ENCODE data around the gene SNAP47.

SNAP47 gene

DNA sequence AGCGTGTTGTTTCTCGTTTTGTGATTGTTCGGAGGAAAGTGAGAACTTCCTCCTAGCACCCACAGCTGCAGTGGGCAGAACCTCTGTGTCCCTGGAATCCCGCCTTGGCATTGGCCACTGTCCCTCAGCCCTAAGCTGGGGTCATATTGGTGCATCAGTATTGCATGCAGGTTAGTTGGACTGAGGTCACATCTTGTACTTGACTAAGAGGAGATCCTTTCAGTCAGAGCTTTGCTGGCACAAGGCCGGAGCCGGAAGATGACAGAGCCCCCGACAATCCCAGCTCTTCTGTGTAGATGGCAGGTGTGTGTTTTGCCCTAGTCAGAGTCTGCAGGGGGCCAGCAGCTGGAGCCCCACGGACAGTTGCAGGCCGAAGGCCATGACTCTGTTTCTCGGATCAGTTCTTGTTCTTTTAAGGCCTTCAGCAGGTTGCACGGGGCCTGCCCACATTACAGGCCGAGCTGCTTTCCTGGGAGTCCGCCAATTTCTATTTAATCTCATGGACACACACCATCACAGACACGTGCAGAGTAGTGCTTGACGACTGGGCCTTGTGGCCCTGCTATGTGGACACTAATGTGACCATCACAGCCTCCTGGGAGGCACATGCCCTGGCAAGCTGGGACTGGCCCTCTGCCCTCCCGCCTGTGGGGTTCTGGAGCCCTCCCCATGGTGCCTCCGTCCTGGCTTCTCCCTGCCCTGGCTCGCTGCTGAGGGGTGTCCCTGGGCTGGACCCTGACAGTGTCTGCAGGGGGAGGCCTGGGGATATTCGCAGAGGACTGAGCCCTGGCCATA lies 14.9 kb downstream of the SNAP47 start:
- DNase-seq (ENCODE audit: low spot score), result no peak

DNA sequence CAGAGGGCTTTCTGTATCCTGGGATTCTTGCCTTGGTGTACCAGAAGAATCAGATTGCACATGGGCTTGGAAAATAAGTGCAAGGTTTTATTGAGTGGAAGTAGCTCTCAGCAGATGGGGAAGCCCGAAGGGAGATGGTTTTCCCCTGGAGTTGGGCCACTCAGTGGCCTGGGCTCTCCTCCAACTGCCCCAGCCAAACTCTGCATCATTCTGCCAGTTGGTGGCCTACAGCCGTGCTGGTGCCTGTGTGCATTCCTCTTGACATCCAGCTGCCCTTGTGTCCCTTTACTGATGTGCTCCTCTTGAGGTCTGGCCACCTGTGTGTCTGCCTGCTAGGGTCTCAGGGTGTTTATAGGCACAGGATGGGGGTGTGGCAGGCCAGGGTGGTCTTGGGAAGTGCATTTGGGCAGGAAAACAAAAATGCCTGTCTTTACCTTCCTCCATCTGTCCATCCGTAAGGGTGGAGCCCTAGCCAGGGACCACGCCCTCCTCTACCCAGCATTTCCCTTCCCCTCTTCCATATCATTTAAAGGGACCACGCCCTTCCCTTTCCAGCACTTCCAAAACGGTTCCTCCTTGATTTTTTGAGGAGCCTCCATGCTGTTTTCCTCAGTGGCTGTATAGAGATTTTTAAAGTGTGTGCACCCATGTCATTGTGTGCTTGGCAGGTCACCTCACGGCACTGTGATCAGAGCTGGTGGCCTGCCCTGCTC lies 18.9 kb downstream of the SNAP47 start:
- DNase-seq (ENCODE audit: low spot score), result no peak

DNA sequence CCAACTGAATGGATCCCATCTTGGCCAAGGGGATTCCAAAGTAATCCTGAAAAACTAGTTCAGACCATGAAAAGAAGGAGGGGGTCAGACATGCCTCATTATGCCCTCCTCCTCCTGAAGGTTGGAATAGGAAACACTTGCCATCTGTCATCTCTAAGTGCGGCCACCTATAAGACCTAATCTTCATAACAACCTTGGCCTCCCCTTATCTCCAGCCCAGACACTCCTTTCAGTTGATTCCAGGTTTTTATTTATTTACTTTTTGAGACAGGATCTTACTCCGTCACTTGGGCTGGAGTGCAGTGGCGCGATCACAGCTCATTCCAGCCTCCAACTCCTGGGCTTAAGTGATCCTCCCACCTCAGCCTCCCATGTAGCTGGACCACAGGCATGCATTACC lies 19.7 kb downstream of the SNAP47 start:
- DNase-seq (ENCODE audit: low spot score), result no peak

DNA sequence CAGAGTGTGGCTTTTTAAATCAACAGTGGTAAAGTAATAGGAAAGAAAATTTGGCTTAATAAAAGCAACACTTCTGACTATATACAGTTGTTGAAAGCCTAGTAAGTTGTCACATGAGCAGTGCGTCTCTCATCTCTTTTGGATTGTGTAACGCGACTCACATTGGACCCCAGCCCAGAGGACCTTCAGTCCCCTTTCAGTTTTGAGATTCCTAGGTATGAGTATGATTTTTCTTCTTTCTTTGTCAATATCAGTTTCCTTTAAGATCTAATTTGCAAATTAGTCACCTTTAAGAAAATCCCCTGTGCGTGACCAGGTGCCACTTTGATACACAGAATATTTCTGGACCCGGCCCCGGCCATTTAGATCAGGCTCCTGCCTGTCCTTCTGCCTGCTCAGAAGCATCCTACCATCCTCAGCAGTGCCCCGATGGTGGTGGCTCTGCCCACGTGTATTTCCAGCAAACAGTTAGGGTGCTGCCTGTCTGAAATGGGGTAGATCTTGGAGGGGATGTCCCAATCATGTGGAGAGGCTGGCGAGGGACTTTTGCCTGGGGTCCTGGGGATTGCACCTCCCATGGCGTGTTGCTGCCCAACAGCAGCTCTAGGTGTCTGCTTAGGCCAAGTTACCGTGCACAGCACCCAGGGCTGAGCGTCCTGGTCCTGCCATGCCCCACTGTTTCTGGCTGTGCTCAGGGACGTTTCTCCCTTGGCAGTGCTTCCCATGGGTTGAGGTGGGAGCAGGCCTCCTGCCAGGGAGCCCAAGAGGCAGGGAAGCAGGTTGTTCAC lies 21.1 kb downstream of the SNAP47 start:
- no peak for DNase-seq (ENCODE audit: low spot score)

DNA sequence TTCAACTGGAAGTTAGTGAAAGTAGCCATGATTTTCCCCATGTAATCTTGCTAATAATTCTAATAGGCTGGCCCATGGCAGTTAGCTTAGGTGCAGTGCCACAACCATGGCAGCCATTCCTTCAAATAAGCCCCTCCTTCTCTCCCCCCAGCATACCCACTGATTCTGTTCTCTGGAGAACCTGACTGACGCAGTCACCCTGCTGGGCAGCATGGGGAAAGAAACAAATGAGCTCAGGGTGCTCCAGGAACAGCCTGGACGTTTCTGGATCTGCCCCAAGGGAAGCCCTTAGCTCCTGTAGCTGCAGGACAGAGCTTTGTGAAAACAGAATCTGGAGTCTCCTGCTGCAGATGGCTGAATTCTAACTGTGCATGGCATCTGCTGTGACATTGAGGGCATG lies 22.5 kb downstream of the SNAP47 start:
- DNase-seq (ENCODE audit: low spot score), result no peak

DNA sequence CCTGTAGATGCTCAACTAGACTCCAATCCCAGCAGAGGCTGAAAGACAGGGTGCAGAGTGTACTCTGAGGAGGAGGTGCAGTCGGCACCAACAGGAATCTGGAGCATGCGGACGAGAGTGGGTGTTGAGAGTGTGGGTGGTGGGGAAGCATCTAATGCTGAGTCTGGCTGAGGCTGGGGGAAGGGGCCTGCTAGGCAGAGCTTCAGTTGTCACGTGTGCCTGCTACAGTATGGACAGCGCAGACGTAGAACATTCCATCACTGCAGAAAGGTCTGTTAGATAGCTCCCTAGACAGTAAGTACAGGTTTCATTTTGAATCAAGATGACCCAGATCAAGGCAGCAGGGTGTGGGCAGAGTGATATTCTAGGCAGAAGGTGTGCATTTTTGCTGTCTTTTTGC lies 23.1 kb downstream of the SNAP47 start:
- DNase-seq (ENCODE audit: low spot score), result no peak

DNA sequence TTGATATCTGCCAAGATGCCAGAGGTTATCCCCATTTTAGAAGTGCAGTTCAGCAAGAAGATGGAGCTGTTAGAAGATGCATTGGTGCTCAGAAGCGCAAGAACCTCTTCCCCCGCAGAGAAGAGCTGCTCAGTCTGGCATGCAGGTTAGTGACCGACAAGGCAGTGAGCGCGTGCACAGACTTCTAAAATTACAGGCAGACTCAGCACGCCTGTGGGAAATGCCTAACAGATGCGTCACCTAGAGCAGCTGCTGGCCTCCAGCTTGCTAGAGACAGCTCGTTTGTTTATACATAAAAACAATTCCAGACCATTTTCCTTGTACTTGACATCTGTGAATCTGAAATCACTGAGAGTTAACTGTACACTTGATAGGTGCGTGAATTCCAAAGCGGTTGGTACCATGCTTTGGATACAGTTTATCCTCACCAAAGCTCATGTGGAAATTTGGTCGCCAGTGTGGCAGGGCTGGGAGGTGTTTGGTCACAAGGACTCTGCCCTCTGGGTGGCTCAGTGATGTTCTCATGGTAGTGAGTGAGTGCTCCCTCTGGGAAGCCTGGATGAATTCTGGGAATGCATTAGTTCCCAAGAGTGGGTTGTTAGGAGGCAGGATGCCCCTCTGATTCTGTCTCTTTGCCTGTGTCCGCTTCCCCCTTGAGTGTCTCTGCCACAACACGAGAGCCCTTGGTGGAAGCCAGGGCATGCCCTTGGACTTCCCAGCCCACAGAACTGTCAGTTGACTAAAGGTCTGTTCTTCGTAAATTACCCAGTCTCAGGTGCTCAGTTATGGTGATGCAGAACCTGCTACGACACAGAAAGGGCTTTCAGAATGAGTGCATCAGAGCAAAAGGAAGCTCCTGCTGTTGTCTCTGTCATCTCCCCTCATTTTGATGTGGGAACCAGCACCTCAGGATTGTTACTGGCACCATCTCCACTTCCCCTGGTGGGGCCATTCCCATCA lies 24.4 kb downstream of the SNAP47 start:
- DNase-seq (ENCODE audit: low spot score), result no peak

DNA sequence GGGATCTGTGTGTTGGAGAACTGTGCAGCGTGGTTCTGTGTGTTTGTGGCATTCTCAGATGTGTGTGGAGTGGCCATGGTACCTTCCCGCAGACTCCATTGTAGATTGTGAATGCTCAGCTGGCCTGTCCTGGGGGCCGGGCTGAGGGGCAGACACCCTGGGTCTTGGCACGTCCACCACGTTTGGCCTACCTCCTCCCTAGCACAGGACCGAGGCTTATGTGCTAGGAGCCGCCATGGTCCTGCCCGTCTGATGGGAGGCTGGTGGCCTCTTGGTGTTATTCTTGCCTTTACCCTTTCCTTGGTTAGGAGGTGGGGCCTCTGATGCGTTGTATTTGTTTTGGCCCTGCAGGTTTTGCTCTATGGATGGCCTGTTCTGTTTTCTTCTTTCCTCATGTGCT lies 25.1 kb downstream of the SNAP47 start:
- no peak for DNase-seq (ENCODE audit: low spot score)

DNA sequence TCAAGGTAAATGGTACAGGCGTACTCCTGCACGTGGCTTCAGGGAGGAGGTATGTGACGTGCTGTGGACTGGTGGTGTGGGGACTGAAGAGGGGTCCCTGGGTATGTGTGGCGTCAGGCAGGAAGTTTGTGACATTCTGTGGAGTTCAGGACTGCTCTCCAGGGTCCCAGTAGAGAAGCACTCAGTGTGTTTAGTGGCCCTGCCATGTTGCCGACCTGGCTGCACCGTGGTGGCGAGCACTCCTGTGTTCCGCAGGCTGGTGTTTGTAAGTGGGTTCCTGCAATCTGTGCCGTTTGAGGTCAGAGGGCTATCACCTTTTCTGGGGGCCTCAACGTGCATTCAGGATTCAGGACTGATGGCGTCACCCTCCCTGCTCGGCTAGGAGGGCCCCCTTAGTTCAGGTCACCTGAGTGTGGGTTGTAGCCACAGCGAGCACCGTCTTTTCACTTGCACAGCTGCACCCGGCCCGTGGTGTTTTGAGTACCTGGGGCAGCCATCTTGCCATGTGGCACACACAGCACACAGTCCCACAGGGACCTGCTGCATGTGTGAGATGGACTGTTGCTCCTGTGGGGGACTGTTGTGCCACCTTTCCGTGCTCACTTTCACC lies 26.5 kb downstream of the SNAP47 start:
- no peak for DNase-seq (ENCODE audit: low spot score)

DNA sequence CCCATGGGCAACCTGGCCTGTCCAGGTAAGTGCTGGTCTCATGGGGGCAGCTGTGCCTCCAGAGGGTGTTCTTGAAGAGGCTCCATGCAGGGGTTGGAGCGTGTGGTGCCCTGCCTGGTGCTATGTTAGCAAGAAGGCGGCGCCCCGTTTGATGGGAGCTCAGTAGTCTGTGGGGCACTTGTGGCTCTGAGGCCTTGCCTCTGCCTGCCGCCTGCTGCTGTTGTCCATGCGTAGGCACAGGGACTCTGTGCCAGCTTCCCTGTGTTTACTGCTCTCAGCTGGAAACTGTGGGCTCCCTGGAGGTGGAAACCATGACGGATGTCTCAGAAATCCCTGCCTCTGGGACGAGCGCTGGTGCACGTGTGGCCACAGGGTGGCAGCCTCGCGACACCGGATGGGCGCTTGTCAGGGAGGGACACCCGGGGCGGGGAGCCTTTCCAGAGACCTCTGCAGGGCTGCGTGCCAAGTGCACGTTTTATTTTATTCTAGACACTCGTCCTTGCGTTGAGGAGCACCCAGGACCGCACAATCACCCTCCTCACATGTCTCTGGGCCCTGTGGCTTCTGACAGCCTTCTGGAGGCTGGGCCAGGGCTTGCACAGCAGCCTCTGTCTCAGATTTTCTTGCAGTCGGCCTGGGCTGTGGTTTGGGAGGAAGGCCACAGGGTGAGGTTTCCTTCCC lies 27.1 kb downstream of the SNAP47 start:
- DNase-seq (ENCODE audit: low spot score), result peak; percentile 99

DNA sequence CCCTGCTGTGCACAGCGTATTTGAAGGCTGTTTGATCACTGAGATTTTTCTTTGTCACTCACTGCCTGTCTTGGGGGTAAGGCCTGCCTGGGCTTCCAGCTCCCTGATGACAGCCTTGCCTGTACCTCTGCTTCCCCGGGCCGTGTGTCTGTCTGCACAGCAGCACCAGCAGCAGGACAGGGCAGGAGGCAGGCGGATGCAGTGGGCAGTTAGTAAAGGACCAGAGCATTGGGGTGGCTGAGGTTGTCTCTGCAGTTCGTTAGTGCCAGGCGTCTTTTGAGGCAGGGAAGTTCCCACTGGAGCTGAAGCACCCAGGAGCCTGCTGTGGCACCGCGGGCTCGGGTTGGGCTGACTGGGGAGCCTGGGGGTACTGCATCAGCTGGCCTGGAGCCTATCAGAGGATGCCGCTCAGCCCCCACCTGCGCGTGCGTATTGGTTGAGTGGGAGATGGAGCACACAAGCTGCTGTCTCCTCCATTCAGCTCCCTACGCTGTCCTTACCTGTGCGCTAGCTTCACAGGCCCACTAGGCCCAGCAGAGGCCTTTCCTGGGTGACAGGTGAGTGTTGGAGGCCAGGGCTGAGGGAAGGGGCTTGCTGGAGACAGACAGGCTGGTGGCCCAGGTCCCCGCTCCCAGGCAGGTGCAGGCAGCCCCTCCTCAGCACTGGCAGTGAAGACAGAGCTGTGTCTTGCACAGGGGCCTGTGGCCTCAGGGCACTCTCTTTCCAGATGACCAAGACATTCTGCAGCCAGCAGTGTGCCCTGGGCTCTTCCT lies 28.2 kb downstream of the SNAP47 start:
- no peak for DNase-seq (ENCODE audit: low spot score)

DNA sequence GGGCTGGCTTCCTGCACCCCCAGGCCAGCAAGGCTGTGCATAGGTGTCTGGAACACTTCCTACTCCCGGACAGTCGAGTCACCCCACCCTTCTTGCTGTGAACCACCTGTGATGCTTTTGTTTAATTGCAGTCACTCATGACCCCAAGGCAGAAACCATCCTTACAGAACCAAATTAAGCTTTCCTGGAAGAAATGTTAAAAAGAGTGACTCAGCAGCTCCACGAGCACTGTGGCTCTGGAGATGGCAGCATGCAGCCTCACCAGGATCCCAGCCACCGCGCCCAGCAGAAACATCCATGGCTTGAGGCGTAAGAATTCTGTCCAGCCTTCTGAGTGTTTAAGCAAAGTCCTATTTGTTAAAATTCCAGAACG lies 28.8 kb downstream of the SNAP47 start:
- DNase-seq (ENCODE audit: low spot score), result no peak

DNA sequence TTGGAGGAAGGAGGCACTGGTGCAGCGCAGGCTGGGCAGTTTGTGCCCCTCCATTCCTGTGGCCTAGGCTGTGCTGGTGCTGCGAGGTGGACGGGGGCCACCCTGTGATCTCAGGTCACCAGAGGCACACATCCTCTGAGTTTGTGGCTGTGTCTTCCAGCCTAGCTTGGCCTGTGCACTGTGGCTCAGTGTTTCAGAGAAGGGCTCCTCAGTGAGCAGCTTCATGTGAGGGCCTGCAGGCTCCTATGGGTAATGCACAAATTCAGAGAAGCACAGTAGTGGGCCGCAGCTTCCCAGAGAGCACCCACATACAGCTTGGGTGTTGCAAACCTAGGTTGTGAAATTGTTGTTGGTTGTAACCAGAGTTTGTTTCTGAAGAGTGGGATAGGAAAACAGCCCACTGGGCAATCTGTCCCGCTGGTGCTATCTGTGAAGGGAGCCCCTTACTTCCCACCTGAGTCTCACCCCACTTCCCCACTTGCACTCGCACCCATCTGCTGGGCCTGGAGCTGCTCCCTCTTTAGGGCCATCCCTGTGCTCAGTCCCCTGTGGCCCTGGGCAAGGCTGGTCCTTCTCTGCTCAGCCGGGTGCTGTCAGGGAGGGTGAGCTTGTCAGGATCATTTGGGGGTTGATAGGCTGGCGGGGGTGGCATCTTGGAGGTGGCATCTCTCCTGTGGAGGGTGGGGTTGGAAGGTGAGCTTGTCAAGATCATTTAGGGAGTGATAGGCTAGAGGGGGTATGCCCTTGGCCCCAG lies 30.2 kb downstream of the SNAP47 start:
- no peak for DNase-seq (ENCODE audit: low spot score)

DNA sequence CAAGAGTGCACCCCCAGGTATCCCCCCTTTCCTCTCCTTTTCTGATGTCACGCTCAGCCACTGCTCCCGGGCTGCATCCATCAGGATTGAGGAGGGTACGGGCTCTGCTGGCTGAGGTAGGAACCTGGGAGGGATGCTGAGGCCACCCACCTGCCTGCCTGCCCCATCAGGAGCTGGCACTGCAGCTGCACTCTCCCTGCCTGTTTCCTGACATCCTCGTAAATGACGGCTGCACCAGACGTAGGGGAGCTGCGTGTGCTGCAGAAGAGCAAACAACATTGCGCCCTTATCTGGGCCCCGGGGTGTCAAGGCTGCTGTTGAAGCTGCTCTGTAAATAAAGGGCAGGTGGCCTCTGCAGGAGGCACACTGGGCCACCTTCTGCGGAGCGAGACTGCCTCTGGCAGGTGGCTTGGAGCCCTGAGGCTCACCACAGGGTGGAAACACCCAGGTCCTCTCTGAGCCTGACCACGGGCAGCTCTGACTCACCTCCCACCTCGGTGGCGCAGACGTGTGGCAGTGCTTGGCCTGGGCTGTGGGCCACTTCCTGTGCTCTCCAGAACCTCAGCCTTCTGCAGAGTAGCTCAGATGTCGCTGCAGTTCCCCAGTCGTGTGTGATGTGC lies 30.9 kb downstream of the SNAP47 start:
- no peak for DNase-seq (ENCODE audit: low spot score)

DNA sequence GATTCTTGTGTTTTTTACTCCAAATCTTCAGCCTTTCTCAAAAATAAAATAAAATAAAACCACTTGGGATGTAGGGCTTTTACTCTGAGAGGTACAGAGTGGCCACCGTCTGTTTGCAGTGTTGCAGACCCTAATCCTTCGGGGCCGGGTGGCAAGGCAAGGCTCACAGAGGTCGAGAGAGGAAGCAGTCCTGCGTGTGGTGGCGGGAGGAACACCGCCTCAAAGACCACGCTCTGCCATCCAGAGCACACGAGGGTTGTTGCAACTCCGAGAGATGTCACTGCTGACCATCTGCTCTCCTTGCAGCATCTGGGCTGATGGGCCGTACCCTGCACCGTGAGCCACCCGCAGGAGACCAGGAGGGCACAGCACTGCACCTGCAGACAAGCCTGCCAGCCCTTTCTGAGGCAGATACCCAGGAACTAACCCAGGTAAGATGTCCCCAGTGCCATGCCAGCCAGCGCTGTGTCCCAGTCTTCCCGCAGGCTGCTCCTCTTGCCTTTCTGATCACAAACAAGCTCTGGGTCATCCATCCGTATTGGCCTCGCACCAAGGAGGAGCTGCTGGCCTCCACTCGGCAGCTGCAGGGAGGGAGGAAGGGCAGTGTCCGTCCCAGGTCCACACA lies 31.5 kb downstream of the SNAP47 start:
- no peak for DNase-seq (ENCODE audit: low spot score)

DNA sequence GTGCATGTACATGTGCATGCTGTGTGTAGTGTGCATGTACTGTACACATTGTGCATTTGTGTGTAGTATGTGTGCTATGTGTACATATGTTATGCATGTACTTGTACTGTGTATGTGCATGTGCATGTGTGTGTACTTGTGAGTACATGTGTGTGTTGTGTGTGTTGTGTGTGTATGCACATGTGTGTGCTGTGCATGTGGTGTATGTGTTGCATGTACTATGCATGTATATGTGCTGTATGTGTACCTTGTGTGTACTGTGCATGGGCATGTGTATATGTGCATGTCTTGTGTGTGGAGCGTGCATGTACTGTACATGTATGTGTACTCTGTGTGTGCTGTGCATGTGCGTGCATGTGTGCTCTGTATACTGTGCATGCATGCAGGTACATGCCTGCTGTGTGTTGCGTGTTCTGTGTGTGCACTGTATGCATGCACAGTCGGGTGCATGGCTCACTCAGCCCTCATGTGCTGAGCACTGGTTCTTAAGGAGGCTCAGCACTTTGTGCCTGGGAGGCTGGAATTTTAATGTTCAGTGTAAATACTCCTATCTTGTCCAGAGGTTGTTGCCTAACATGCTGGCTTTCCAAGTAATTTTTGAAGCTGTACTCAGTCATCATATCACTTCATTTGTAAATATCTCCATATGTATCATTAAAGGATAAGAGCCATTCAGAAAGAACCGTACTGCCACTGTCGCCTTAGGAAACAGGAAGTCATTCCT lies 32.3 kb downstream of the SNAP47 start:
- DNase-seq (ENCODE audit: low spot score), result no peak

DNA sequence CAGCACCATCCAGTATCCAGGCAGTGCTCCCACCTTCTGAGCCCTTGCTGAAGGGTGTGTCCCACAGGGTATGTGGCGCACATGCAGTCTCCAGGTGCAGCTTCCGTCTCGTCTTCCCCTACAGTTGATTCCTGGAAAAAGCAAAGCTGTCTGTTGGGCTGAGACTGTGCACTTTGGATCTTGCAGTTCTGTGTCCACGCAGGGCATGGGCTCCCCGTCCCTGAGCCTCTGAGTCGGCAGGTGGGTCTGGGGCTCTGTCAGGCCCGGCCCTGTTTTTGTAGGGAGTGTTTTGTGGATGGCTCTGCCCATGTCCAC lies 32.8 kb downstream of the SNAP47 start:
- DNase-seq (ENCODE audit: low spot score), result no peak

DNA sequence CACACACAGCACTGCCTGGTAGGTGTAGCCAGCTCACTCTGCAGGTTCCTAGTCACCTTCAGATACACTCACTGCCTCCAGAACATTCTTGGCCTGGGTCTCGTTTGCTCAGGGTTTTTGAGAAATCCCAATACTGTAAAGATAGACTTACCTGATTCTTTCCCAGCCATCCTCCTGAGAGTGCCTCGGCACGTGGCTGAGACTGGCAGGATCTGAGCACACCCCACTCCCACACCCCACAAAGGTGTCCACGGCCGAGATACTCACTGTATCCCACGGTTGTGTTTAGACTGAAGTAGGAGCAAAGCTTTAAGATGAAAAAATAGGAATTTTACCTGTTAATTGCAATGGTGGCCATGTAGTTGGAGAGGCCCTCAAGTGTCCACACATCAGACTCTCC lies 33.4 kb downstream of the SNAP47 start:
- no peak for DNase-seq (ENCODE audit: low spot score)
